ENCODE measurements around the gene PSMB9.

GRCh38 chr6:32840604-32841246, 13.3 kb upstream of the PSMB9 start:
- TF ChIP-seq, protein P1, sequence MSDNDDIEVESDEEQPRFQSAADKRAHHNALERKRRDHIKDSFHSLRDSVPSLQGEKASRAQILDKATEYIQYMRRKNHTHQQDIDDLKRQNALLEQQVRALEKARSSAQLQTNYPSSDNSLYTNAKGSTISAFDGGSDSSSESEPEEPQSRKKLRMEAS (IDR thresholded peaks at IDR 0.05): no peak
- TF ChIP-seq FOXM1 (IDR thresholded peaks at IDR 0.05; ENCODE audit: borderline replicate concordance, low read depth) (no peak), CEBPB (IDR thresholded peaks at IDR 0.05) (no peak), EGR1 (IDR thresholded peaks at IDR 0.05) (no peak), ZBTB7A (IDR thresholded peaks at IDR 0.05; ENCODE audit: low read depth) (no peak), EP300 (IDR thresholded peaks at IDR 0.05; ENCODE audit: borderline replicate concordance) (no peak), YY1 (IDR thresholded peaks at IDR 0.05; ENCODE audit: low read depth) (no peak), TEAD4 (IDR thresholded peaks at IDR 0.05) (no peak), TAF1 (IDR thresholded peaks at IDR 0.05; ENCODE audit: low read depth) (no peak)
- TF ChIP-seq, protein P2, sequence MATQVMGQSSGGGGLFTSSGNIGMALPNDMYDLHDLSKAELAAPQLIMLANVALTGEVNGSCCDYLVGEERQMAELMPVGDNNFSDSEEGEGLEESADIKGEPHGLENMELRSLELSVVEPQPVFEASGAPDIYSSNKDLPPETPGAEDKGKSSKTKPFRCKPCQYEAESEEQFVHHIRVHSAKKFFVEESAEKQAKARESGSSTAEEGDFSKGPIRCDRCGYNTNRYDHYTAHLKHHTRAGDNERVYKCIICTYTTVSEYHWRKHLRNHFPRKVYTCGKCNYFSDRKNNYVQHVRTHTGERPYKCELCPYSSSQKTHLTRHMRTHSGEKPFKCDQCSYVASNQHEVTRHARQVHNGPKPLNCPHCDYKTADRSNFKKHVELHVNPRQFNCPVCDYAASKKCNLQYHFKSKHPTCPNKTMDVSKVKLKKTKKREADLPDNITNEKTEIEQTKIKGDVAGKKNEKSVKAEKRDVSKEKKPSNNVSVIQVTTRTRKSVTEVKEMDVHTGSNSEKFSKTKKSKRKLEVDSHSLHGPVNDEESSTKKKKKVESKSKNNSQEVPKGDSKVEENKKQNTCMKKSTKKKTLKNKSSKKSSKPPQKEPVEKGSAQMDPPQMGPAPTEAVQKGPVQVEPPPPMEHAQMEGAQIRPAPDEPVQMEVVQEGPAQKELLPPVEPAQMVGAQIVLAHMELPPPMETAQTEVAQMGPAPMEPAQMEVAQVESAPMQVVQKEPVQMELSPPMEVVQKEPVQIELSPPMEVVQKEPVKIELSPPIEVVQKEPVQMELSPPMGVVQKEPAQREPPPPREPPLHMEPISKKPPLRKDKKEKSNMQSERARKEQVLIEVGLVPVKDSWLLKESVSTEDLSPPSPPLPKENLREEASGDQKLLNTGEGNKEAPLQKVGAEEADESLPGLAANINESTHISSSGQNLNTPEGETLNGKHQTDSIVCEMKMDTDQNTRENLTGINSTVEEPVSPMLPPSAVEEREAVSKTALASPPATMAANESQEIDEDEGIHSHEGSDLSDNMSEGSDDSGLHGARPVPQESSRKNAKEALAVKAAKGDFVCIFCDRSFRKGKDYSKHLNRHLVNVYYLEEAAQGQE (IDR thresholded peaks at IDR 0.05; ENCODE audit: low read depth): no peak
